SH-SY5Y (cell line): Measurements from ENCODE around the gene DNAJB1.

Experiments
- GATA2 ChIP-seq: IDR thresholded peaks from 2 replicates; pipeline ENCODE4 v1.6.1; 2011; ENCODE audit warnings: mild to moderate bottlenecking, low read depth, low read length
- GATA3 ChIP-seq: IDR thresholded peaks from 2 replicates; pipeline ENCODE4 v1.6.1; 2011; ENCODE audit warnings: low read depth, mild to moderate bottlenecking, low read length, moderate library complexity

Gene DNAJB1

DNA sequence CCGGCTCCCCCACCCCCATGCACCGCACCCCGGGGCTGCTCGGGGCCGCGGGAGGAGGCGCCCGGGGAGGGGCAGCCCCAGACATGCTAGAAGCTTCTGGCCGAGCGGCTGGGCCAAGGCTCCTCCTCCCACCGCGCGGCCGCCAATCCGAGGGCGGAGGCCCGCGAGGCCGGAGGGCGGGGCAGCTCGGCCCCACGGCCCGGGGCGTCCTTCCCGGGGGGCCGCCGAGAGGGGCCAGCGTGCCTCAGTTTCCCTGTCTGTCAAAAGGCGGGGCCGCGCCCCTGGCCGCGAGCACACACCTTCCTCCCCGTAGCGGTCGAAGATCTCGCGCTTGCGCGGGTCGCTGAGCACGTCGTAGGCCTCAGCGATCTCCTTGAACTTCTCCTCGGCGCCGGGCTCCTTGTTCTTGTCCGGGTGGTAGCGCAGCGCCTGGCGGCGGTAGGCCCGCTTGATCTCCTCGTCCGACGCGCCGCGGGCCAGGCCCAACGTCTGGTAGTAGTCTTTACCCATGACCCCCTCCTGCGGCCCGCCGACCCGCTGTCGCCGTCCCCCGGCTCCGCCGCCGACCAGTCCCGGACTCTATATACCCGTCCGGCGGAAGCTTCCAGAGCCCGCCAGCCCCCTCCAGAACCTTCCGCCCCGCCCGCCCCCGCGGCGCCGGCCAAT lies at the start of gene DNAJB1:
DNAJB1 (minus strand) TSS at position 558 of the 666 bp plus-strand sequence; CDS start at position 510, 48 bp downstream.
- no peak for TF ChIP-seq GATA3
- peak; percentile 10; the same call in 1 of the 2 replicates for TF ChIP-seq GATA2

DNA sequence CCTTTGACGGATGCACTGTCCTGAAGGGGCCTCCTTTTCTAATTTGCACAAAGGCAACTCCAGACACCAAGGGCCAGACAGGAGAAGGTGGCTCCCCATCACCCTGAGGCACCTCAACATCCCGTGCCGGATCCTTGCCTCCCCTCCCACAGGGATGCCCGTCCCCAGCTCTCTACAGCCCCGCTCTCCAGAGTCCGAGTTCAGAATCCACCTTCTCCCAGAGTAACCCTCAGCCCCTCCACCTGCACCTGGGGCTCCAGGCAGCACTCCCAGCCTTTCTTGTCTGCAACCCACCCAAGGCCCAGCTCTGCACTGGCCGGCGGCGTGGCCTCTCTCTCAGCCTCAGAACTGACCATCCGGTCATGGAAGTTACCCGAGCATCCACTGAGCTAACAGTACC lies 48.9 kb upstream of the DNAJB1 start:
- TF ChIP-seq GATA3 (no peak), GATA2 (no peak)

DNA sequence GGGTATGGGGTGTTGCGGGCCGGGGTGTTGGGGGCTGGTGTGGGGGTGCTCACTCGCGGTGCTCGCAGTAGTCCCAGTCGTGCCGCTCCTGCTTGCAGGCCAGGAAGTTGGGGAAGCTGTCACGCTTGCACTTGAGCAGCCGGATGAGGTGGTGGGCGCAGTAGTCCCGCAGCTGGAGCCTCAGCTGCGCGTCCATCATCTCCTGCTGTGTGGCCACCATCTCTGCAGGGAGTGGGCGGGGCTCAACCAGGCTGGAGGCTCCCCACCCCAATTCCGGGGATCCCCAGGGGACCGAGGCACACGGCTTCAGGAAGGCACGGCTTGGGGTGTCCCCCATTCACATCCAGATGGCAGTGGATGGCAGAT lies 48.5 kb upstream of the DNAJB1 start:
- no peak for TF ChIP-seq GATA3
- TF ChIP-seq GATA2, result no peak

DNA sequence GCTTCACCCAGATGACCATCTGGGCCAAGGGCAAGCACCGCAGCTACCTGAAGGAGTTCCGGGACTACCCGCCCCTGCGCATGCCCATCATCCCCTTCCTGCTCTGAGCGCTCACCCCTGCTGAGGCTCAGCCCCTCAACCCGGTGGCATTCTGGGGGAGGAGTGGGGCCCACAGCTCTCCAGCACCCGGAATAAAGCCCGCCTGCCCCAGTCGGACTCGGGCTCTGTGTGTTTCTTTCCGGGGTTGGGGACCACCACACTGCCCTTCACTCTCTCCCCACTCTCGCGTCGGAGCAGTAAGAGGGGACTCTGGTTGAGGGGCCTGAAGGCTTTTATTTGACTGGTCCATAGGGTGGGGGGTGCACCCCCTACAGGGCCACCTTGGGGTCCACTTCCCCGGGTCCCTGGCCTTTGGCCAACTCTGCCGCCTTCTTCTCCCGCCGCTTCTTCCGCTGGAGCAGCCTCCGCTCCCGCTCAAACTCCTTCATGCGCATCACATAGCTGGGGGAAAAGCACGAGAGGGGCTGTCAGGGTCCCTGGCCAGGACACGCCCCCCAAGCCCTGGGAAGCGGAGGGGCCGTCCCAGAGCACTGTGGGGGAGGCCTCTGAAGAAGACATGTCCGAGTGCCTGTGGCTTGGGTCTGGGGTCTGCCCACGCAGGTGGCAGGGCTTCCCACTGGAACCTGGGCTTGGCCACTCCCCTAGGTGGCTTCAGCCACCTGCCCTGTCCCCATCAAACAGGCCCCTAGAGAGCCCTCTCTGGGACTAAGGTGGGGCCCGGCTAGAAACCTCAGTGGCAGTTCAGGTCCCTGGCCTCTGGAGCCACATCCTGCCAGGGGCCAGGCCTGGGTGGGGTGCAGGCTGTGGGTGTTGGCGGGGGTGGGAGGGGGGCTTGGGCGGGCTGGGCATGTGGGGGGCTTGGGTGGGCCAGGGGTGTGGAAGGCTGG lies 47.8 kb upstream of the DNAJB1 start:
- TF ChIP-seq GATA2, result no peak
- no peak for TF ChIP-seq GATA3

DNA sequence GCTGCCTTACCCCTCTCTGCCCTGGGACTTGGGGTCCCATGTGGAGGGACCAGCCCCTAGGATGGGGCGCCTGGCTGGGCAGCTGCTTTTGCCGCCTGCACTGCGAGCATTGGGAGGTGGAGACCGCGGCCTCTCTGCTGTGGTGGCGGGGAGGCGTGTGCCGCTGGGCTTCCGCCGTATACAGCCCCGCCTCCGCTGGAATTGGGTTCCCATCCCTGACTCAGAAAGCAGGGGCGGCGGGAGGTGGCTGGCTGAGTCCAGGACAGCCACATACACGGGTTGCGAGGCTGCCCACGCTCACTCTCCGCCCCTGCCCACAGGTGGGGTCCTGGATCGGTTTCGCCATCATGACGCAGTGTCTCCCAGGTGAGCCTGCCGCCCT lies 47.1 kb upstream of the DNAJB1 start:
- TF ChIP-seq GATA3, result no peak
- TF ChIP-seq GATA2, result no peak

DNA sequence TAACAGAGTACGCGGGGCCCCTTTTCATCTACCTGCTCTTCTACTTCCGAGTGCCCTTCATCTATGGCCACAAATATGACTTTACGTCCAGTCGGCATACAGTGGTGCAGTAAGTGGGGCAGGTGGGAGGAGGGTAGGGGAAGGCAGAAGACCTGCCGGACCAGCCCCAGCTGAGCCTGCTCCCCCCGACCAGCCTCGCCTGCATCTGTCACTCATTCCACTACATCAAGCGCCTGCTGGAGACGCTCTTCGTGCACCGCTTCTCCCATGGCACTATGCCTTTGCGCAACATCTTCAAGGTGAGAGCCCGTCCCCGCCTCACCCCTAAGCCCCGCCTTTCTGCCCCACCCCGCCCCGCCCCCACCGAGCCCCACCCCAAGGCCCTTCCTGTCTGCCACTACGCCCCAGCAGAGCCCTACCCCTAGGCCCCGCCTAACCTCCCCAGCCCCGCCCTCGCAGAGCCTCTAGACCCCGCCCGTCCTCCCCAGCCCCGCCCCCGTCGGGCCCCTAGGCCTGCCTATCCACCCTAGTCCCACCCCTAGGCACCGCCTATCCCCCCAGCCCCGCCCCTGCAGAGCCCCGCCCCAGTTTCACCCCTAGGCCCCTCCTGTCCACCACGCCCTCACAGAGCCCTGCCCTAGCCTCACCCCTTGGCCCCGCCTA lies 45.9 kb upstream of the DNAJB1 start:
- no peak for TF ChIP-seq GATA3
- TF ChIP-seq GATA2, result no peak

DNA sequence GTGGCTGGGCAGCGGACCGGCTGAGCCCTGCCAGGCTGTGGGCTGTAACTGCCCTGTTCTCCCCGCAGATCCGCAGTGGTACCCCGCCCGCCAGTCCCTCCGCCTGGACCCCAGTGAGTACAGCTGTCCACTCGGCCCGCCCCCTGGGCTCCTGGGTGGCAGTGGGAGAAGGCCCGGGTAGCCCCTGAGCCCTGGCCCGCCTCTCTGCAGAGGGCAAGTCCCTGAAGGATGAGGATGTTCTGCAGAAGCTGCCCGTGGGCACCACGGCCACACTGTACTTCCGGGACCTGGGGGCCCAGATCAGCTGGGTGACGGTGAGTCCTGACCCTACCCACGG lies 45.4 kb upstream of the DNAJB1 start:
- TF ChIP-seq GATA2 (no peak), GATA3 (no peak)

DNA sequence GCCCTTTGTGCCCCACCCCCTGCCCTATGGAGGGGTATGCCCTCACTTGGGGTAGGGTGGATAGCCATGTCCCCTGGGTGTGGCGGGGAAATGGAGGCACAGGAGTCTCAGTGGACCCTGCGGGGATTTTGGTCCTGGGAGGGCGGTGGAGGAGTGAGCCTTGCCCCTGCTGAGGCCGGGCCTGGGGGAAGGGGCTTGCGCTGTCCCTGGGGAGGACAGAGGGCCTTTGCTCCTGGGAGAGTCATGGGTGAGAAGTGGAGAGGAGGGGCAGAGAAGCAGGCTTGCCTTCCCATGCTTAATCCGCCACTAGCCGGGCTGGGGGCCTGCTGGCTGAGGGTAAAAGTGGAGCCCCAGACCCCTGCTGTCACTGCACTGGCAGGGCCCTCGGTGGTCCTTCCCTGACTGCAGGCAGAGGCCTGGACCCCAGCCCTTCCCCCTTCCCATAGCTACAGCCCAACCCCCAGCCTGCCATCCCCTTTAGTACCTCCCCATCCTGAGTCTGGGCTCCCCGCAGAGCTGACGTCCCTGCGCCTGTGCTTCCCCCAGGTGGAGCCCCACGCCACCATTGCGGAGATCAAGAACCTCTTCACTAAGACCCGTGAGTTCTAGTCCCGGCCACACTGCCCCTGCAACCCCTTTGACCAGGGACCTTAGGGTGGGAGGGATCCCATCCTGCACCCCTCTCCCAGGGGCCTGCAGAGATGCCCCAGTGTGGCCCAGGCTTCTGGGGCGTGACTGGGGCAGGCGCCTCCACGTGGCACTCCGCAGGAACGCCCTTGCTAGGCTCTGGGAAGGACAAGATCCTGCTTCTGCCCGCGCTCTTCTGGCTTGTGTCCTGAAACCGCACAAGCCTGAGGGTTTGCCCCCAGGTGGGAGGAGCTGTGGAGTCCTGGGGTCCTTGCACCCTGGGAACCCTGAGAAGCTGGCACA lies 44.7 kb upstream of the DNAJB1 start:
- TF ChIP-seq GATA2, result no peak
- TF ChIP-seq GATA3, result no peak

DNA sequence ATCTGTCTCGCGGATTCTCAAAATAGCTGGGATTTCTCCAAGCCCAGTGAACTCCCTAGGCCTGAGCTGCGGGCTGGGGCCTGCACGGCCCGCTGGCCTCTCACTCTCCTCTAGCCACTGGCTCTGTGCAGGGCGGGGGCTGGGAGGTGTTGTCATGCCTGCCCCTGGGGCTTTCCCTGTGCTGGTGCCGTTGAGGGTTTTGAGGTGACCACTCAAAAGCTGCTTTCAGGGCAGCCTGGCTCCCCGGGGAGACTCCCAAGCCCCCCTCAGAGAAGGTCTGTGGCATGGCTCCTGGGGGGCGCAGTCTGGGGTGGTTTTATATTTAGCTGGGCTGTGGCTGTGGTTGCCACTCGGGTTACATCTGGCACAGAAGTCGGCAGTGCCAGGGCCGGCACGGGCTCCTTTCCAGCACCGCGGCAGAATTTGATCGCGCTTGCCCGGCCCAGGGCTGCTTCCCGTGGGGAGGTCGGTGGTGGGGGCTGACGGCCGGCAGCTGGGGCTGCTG lies 43.7 kb upstream of the DNAJB1 start:
- TF ChIP-seq GATA3 (no peak), GATA2 (no peak)

DNA sequence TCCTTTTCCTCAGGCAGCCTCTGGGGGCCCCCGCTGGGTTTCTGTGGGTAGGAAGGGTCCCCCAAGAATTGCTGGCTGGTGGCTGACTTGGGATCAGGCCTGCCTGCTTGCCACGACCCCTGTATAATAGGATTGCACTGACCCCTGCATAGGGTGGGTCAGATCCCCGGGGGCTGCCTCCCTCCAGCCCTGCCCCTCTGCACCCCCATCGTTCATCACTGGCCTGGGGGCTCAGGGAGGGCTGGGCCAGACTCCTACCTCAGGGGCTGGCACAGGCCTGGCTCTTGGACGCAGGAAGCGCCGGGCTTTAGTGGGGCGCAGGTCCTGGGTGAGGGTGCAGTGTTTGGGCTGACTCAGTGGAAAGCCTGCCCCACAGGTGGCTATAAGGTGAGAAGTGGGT lies 43.1 kb upstream of the DNAJB1 start:
- TF ChIP-seq GATA3 (no peak), GATA2 (no peak)

DNA sequence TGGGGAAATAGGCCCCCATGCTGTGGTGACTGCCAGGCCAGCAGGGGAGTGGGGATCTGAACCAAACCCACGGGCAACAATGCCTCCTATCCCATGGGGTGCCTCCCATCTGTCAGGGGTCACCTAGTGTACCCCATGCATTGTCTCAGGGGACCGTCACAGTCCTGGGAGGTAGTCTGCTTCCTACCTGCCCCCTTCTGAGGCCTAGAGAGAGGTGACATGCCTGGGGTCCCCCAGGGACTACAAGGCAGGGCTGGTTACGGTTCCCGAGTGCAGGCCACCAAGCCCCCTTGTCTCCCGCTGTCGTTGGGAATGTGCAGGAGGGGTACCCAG lies 42.5 kb upstream of the DNAJB1 start:
- no peak for TF ChIP-seq GATA3
- no peak for TF ChIP-seq GATA2

DNA sequence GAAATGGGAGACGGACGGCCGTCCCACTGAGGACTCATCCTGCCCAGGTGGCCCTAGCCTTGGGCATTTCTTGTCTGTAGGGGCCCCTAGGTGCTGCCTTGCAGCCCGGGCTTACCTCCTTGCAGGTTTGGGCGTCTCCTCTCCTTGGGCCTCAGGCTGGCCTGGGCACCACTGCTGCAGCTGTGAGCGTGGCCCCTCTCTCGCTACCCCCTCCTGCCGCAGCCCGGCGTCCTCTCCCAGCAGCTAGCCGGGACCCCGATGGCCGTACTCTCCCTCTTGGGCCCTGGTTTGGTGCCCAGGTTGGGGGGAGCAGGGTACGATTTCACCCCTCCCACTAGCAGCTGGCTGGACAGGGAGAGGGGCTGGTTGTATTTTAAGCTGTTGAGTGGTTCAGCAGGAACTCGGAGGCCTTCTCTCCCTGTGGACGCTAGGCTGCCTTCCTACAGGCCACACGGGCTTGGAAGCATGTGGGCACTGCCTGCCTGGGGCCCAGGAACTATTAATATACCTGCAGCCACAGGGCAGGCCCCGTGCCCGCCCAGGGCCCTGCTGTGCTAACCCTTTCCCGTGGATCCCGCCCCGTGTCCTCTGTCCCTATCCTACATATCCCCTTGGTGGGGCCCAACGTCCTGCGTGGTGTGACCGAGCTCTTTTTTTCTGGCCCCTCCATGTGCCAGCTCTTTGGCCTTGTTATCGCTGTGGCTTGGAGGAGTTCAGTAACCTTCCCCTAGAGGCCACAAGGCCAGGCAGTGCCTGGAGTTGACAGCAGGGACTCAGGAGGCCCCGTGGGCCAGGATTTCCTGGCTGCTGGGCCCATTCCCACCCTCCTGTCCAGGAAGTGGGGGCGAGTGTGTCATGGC lies 41.9 kb upstream of the DNAJB1 start:
- no peak for TF ChIP-seq GATA3
- TF ChIP-seq GATA2, result no peak
